ENCODE results near the gene CHD5.
A peak's percentile ranks its signal among the peaks of the same experiment; 100 is the strongest.

Gene CHD5

DNA sequence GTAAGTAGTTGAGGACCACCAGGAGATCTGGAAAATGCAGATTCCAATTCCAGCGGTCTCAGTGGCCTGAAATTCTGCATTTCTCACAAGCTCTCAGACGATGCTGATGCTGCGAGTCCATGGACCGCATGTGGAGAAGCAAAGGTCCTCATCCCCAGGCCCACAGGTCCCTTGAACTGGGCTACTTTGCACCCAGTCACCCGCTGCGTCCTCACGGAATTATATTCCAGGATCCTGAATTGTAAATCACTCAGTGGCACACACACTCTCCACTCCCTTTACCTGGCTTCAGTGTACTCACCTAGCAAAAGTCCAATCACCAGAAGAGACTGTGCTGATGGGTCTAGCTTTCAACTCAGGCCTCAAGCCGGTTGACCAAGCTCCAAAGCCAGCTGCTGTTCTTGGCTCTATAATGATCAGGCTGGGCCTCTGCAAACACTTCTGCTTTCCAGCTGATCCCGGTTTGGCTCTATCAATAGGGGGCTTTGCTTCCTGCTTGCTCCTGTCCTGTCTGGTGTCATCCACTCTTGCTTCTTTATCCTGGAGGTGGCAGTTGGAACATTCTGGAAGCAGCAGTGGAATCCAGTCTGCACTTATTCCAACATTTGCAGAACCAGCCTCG lies 20.2 kb upstream of the CHD5 start:
- no peak for DNase-seq

- DNase-seq, result peak; percentile 100
Measured at GRCh38 chr1:6199298-6200187, 19.4 kb upstream of the CHD5 start, which contains the start of gene RPL22. RPL22 (minus strand) TSS chr1:6199595; CDS start chr1:6199573, 22 bp downstream.

GRCh38 chr1:6198646-6199297 lies 18.7 kb upstream of the CHD5 start:
- DNase-seq, result no peak

- no peak for DNase-seq
Measured at GRCh38 chr1:6197746-6198427, 17.8 kb upstream of the CHD5 start.

DNA sequence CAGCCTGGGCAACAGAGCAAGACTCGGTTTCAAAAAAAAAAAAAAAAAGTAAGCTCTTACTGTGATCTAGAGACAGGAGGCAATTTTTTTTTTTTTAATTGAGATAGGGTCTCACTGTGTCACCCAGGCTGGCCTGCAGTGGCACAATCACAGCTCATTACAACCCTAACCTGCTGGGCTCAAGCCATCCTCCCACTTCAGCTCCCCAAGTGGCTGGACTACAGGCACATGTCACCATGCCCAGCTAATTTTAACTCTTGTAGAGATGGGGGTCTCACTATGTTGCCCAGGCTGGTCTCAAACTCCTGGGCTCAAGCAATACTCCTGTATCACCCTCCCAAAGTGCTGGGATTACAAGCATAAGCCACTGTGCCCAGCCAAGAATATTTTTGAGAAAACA lies 11.8 kb upstream of the CHD5 start:
- DNase-seq, result no peak

DNA sequence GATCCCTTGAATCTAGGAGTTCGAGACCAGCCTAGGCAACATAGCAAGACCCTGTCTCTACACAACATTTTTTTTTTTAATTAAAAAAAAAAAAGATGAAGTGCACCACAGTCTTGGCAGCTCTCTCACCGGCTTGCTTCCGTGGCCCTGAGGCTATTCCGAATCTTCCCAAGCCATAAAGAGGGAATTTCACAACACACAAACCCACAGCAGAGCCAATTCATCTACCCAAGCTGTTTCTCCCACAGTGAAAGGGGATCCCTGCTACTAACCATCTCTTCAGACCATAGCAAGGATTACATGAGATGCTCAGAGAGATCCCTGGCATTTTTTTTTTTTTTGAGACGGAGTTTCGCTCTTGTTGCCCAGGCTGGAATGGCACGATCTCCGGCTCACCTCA lies 8.3 kb upstream of the CHD5 start:
- no peak for DNase-seq

- DNase-seq, result peak; percentile 38
Measured at GRCh38 chr1:6185635-6186382, 5.7 kb upstream of the CHD5 start.

GRCh38 chr1:6185151-6185550 lies 5.0 kb upstream of the CHD5 start:
- DNase-seq, result peak; percentile 89

DNA sequence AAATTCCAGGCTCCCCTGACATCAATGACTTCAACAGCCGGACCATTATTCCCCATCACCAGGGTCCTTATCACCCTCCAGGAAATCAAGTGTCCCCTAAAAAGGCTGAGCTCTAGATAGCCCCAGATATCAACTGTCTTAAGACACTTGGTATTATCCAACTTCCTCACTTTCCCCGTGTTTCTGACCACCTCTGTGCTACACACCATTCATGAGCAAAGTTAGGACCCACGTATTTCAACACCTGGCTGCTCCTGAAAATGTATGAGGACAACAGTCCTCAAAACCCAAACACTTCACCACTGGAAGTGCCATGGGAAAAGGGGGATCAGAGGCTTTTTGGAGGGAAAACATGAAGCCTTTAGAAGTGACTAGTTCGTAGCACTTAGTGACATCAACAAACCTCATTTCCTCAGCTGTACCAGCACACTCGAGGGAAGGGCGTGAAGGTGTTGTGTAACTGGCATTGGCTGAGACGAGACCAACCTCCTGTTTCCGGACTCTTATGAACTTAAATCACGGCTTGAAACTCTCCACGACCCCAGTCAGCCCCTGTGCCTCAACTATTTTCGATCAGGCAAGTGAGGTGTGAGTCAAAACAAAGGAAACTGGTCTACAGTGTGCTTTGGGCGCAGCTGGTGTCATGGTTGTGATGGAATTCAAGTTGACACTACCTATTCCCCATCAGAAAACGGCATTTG lies 4.1 kb upstream of the CHD5 start:
- no peak for DNase-seq

DNA sequence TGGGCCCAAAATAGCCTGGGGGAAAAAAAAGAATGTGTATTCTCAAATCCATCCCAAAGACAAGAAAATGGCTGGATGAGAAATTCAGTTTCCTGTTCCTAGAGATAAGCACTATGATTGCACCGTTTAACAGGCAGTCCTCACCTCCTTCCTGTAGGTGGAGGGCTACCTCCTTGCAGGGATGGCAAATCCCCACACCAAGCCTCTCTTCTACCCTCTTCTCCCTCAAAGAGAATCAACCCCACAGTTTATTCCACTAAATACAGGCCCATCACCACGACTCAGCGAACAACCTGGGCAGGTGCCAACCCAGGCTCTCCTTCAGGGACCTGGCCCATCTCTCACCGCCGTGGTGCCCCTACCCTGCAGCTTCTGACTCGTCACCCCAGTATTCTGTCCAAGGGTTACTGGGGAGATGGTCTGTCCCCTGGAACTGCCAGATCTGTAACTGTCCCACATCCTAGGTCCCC lies 3.4 kb upstream of the CHD5 start:
- DNase-seq, result no peak

DNA sequence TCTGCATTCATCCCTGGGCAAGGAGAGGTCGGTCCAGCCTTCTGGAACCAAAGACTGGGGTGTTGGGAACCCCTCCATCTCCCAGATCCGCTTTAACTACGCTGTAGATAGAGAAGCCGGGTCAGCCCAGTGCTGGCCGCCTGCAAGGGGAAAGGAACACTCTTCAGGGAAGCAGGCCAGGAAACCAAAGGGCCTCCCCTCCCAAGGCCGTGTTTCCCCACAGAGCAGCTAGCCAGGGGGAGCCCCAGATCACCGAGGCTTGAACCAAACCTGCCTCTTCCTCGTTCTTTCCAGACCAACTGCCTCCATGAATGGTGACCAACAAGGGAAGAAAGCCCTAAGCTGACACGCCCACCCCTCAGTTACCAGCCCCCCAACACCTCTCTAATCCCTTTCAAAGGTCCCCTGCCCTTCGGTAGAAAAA lies 1.2 kb upstream of the CHD5 start:
- DNase-seq, result no peak

DNA sequence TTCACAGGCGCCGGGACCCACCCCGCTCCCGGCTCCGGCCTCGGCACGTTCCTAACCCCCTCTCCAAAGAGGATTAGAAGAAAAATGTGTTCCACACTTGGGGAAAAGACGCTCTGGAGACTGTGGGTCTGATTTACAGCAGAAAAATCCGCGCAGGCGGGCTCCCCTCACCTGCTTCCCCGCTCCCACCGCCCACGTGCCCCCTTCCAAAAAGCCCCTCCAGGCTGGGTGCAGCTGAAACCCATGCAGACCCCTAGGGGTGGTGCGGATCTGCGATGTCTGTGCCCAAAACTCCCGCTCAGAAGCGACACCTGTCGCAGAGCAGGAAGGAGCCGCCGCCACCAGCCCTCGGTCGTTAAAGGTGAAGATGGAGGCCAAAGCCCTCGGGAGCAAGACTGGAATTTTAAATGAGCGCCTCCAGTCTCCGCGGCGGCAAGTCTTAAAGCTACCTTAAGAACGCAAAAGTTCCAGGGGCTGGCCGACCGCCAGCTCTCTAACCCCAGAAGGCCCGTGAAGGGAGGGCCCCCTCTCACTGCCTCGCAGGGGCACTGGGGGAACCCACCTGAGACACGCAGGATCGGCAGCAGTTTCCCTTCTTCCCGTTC lies 688 bp upstream of the CHD5 start:
- DNase-seq, result no peak

DNA sequence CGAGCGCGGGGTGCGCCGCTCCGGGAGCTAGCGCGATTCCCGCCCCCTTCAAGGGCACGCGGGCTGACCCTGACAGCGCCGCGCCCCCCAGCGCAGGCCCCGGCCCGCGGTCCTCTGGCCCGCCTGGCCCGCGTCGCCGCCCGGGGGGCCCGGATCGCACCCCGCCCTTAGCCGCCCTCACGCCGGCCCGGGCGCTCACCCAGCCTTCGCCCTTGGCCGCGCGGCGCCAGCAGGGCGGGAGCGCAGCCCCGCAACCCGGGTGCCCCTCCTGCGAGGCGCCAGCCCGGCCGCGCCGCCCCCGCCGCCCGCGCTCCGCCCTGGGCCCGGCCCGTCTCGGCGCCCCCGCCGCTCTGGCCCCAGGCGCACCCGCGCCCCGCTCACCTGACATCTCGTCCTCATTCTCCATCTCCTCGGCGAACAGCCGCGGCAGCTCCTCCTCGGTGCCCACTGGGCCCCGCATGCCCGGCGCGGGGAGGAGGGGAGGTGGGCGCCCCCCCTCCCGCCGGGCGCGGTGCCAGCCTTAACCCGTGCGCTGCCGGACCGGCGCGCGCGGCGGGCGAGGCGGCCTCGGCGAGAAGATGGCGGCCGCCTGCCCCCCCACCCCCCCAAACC lies 451 bp downstream of the CHD5 start:
- DNase-seq, result no peak

DNA sequence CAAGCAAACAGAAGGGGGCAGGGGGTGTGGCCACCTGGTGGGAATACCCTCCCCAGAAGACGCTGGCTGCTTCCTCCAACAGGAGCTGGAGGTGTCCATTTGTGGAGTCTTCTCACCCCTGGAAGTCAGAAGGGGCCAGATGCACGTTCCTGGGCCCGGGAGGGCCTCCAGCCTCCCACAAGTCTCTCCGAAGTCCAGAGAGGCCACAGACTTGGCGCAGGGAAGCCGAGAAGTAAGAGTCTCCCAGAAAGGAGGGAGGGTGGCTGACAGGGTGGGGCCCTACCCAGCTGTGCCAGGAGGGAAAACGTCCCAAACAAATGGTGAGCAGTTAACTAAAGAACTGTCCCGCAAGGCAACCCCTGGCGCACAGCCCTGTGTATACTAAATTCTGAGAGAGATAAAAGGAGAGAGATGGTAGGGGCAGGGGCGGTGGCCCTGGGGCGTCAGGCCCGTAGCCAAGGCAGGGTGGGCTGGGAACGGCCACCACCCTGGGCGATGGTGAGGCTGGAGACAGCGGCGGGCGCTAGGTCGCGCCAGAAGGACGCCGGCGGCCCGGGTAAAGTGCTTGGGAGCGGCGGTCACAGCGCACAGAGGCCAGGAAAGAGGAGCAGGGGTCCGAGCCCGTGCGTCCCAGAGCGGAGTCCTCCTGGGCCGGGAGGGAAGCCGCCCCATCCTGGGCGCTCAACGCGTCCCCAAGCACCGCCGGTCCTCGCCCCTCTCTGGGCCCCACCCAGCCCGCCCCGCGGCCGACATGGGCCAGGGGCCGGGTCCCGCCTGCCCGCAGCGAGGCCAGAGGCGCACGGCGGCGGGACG lies 1.2 kb downstream of the CHD5 start:
- no peak for DNase-seq

DNA sequence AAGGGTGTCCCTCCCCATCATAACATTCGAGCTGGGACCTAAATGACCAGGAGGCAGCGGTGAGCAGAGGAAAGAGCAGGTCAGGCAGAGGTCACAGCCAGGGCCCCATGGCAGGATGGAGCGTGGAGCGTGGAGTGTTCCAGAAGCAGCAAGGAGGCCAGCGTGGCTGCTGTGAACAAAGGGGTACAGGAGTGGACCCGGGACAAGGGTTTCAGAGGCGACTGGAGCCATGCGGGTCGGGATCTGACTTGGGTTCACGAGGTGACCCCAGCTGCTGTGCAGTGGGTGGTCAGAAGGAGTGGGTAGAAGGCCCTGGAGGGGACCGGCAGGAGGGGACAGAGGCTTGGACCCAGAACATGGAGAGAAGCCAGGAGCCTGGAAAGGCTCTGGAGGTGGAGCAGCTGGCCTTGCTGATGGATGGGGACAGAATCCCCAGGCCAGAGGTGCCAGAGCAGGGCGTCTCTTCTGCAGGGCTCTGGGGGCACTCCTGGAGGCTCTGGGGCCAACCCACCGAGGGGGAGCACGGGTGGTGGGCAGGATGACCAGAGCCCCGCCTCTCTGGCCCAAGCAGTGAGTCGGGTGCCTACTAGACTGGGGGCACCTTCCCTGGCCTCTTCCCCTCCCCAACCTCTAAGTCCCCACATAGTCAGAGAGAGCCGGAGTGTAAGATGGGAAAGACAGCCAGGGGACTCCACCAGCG lies 2.3 kb downstream of the CHD5 start:
- no peak for DNase-seq

DNA sequence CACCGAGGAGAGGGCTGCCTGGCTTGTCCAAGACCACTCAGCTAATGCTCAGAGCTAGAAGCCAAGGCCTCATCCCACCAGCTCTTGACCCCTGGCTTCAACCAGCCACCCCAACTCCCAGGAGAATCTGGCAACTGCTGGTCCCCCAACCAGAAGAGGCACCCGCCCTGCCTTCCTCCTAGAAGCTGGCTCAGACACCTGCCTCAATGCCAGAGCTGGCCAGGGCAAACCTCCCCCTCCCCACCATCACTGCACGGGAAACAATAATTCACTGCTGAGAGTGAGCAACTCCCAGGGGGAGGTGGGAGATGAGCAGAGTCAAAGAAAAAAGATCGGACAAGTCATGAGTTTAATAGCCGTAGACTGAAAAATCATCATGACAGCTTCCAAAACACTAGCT lies 3.3 kb downstream of the CHD5 start:
- no peak for DNase-seq

DNA sequence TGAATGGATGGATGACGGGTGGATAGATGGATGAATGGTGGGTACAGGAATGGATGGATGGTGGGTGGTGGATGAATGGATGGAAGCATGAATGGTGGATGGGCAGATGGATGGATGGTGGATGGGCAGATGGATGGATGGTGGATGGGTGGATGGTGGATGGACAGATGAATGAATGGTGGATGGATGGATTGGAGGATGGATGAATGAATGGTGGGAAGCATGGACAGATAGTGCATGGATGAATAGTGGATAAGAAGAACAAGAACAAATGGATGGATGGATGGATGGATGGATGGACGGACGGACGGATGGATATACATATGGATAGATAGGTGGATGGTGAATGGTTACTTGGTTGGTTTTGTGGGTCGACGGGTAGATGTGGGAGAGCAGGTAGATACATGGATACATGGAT lies 4.7 kb downstream of the CHD5 start:
- no peak for DNase-seq

DNA sequence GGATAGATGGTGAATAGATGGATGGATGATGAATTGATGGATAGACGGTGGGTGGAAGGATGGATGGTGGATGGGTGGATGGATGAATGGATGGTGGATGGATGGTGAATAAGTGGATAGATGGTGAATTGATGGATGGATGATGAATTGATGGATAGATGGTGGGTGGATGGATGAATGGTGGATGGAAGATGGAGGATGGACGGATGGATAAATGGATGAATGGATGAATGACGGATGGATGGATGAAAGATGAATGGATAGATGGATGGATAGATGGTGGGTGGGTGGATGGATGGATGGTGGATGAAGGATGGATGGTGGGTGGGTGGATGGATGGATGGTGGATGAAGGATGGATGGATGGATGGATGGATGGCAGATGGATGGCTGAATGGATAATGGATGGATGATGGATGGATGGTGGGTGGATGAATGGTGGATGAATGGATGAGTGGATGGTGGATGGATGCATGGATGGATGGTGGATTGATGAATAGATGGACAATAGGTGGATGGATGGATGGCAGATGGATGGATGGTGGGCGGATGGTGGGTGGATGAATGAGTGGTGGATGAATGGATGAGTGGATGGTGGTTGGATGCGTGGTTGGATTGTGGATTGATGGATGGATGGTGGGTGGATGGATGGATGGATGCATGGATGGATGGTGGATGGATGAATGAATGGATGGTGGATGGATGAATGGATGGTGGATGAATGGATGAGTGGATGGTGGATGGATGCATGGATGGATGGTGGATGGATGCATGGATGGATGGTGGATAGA lies 5.3 kb downstream of the CHD5 start:
- DNase-seq, result no peak

Data from fibroblast of skin of right quadriceps (primary cell).